Measurements from ENCODE around the gene FAM83G.

DNA sequence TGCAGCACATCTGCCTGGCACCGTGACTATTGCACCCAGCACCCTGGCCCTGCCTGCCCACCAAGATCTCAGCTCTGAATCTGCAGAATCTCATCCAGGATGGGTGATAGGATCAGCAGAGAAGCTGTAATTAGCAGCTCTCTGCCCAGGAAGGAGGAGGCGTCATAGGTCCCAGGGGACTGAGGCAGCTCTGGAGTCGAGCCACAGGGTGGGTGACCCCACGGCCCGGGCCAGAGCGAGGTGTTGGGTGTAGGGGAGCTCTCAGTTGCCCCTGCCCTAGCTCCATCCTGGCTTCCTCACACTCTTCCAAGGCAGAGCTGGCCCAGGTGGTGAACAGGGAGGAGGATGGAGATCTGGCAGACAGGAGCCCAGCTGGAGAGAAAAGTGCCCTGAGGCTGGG, 18.2 kb upstream of the FAM83G start:
- TF ChIP-seq POLR2A (IDR thresholded peaks at IDR 0.05; ENCODE audit: low read depth, low read length) (no peak), POLR2AphosphoS5 (IDR thresholded peaks at IDR 0.05; ENCODE audit: insufficient read depth, low read depth, low read length) (no peak)

Measured in endothelial cell of umbilical vein (primary cell).